Activated CD8-positive, alpha-beta memory T cell treated with anti-CD3 and anti-CD28 coated beads for 36 hours (primary cell): ENCODE results near the gene EFNB3. TPM values are rescaled to one million over a fixed set of nuclear protein-coding genes. Genes with fewer than 3 reads are reported as not detected.

ENCODE experiments used
- CTCF ChIA-PET: fragments of 350-600 bp; sonication (Branson Sonifier 250); formaldehyde crosslinking; loops from one replicate; lab custom pipeline; 2021; ENCODE audit warnings: antibody characterized with exemption; lab: Charles Lee
- POLR2A ChIA-PET: fragments of 350-600 bp; sonication (Branson Sonifier 250); formaldehyde crosslinking; loops from one replicate; lab custom pipeline; 2021; ENCODE audit warnings: antibody characterized with exemption; lab: Charles Lee
- total RNA-seq, 2 experiments: library from RNA; stranded (reverse); gene quantifications; one replicate each; pipeline ENCODE4 v1.2.3, GENCODE V29; 2021

Gene EFNB3
- total RNA-seq, 2 experiments from 2014 or later: 0.08 TPM; not detected in 1

GRCh38 chr17:7712111-7712771, 7.2 kb downstream of the EFNB3 start:
- ChIA-PET CTCF (no interaction called here), POLR2A (no interaction called here)

GRCh38 chr17:7713782-7714181, 8.8 kb downstream of the EFNB3 start:
- ChIA-PET CTCF (interaction anchor here (0.8 kb wide), 1 partner anchor 26 kb away, joined by 4 read pairs; the partner anchor contains the start of gene WRAP53), POLR2A (no interaction called here)

DNA sequence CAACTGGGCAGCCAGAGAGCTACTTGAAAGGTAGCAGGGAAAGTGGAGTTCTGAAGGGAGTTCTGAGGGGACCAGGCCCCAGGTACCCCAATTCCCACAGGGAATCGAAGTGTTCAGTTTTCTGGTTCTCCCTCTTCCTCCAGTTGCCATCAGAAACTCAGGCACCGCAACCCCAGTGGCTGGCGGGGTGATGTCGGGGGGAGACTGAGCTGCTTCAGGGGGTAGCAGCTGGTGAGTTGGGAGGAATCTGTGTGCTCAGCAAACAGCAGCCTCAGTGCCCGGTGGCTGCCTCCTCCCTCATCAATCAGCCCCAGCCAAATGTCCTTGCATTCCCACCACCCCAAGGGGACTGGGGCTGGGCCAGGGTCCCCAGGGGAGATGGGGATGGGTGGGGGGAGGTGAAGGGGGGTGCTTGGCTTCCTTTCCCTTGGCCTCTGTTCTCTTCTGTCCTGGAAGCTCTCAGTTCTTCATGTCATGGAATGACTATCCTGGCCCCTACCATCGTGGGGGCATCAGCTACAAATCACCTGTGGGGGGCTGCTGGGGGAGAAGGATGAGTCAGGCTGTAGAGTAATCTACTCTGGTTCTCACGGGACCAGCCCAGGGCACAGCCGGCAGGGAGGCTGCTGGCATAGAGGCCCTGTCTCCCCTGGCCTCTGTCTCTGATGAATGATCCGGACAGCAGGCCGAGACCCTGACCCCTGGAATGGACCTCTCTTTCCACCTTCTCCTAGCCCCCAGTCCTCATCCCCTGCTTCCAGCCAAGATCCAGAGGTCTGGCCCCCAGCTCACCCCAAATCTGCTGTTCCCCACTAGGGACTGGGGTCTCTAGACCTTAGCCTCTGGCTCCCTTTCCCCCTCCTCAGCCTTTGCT, 10.0 kb downstream of the EFNB3 start:
- POLR2A ChIA-PET: no interaction called here
- CTCF ChIA-PET: interaction anchor here (0.6 to 1.4 kb wide), 2 partner anchors 27 to 34 kb away, joined by 3 to 4 read pairs; partner anchors contain the start of gene WRAP53

GRCh38 chr17:7715936-7716886, 11.2 kb downstream of the EFNB3 start:
- CTCF ChIA-PET: interaction anchor here (0.9 to 1.4 kb wide), 4 partner anchors 14 to 119 kb away, joined by 3 to 4 read pairs (median 4); partner anchors contain the start of genes TP53 and WRAP53
- POLR2A ChIA-PET: no interaction called here

- CTCF ChIA-PET: interaction anchor here (0.9 to 1.4 kb wide), 4 partner anchors 14 to 280 kb away, joined by 3 to 4 read pairs (median 3); partner anchors contain the start of gene TP53
- POLR2A ChIA-PET: interaction anchor here (0.5 to 0.6 kb wide), 2 partner anchors 36 to 45 kb away, joined by 5 read pairs; no protein-coding TSS in a partner anchor
Observed at GRCh38 chr17:7716901-7717755, 12.1 kb downstream of the EFNB3 start, which contains the start of gene DNAH2. TSS of gene DNAH2 (plus strand) at chr17:7717744. CDS start at chr17:7719735, 1,991 bp downstream.

DNA sequence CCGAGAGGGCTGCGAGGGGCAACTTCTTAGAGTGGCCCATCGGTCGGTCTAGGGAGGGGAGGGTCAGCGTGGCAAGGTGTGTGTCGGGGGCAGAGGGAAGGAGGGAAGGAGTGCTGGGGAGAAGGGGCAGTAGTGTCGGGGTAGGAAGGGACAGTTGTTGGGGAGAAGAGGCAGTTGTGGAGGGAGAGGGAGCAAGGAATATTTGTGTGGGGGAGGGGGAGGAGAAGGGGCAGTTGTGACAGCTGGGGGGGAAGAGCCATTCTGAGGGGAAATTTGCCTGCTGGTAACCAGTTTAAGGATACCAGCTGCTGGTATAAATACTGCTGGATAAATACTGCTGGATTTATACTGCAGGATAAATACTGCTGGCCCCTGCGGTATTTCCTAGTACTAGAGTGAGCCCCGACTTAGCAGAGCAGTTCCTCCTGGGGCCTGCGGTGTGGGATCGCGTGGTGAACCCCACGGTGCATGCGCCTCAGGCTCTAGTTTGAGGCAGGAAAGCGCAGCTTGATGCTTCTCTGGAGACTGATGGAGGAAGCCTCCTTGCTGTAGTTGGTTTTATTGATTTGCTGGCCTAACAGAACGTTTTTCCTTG, 12.9 kb downstream of the EFNB3 start:
- POLR2A ChIA-PET: interaction anchor here (0.5 kb wide), 1 partner anchor 45 kb away, joined by 5 read pairs; no protein-coding TSS in a partner anchor
- CTCF ChIA-PET: interaction anchor here (0.6 to 1.4 kb wide), 3 partner anchors 117 to 281 kb away, joined by 3 read pairs; no protein-coding TSS in a partner anchor

- ChIA-PET CTCF (no interaction called here), POLR2A (no interaction called here)
Observed at GRCh38 chr17:7719661-7720060, 14.7 kb downstream of the EFNB3 start.

- ChIA-PET CTCF (no interaction called here), POLR2A (no interaction called here)
Observed at GRCh38 chr17:7720125-7720524, 15.1 kb downstream of the EFNB3 start.

DNA sequence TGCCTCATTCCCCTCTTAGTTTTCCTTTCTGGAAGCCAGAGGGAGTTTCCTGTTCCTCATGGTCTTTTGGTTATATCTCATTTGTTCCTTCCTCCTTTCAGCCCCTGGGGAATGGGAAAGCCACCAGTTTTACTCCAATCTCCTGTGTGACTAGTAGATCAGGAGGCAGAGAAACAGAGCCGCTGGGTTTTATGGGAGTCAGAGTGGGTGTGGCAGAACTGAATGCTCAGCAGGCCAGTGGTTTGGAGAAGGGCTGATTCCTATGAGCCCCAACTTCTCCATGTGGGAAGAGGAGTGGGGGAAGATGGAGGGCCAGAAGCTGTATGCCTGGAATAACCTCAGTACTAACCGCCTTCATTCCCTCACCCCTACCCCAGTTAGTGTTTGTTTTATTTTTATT, 16.6 kb downstream of the EFNB3 start:
- POLR2A ChIA-PET: no interaction called here
- CTCF ChIA-PET: interaction anchor here (0.9 kb wide), 1 partner anchor 34 kb away, joined by 4 read pairs; the partner anchor contains the start of gene TP53

DNA sequence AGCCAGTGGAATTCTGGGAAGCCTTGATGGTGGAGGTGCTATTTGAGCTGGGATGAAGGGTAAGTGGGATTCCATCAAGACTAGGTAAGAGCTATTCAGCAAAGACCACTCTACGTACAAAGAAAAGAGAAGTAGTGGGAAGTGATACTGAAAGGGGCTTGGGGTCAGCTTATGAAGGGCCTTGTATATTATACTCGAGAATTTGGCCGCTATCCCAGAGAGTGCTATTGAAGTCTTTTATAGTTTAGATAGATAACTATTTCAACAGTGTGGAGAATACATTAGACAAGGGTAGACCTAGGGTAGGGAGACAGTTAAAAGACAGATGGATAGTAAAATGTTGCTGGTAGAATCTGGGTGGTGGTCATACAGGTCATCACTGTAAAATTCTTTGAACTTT, 22.9 kb downstream of the EFNB3 start:
- ChIA-PET CTCF (no interaction called here), POLR2A (no interaction called here)

DNA sequence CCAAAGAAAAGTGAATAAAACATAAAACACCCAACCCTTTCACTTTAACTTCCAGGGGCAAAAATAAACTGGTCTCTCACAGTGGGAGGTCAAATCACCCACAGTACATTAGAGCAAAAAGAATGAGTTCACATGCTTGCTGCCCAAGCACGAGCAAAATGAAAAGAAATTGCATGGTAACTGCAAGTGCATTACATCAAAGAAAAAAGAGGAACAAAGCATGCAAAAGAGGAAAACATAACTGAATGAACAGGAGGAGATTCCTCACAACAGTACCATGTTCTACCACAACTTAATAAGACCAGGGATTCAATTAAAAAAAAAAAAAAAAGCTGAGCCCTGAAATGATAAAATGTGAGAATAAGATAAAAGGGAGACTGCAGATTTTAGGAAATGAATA, 24.8 kb downstream of the EFNB3 start:
- CTCF ChIA-PET: interaction anchor here (1.0 kb wide), 1 partner anchor 93 kb away, joined by 3 read pairs; no protein-coding TSS in a partner anchor
- POLR2A ChIA-PET: no interaction called here

GRCh38 chr17:7732981-7733539, 28.1 kb downstream of the EFNB3 start:
- ChIA-PET CTCF (interaction anchor here (0.7 kb wide), 1 partner anchor 63 kb away, joined by 4 read pairs; no protein-coding TSS in a partner anchor), POLR2A (no interaction called here)

DNA sequence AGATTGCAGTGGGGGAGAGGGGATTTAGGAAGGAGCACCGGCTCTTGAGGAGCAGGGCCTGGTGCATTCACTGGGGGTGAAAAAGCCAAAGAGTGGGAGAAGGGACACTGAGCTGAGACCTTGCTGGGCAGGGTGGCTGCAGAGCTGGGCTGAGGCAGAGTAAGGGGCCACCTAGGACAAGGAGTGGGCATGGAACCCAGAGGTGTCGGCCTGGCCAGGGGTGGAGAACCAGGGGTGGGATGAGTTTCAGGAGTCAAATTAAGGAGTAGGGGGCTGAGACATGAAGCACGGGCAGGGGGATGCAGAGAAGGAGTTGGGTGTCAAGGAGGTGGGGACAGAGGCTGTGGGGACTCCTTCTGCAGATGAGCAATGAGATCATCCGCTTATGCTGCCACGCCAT, 32.6 kb downstream of the EFNB3 start:
- POLR2A ChIA-PET: no interaction called here
- CTCF ChIA-PET: no interaction called here

DNA sequence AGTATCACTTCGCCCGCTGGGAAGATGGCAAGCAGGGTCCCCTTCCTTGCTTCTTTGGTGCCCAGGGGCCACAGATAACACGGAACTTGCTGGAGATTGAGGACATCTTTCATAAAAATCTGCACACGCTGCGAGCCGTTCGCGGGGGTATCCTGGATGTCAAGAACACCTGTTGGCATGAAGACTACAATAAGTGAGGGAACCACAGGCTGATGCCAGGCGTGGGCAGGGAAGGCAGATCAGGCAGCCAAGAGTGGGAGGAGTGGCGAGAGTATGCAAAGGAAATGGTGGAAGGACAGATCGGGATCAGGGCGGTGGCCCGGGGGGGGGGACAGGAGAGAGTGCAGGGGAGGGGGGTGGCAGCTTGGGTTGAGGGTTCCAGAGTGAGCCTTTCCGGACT, 34.7 kb downstream of the EFNB3 start:
- POLR2A ChIA-PET: no interaction called here

DNA sequence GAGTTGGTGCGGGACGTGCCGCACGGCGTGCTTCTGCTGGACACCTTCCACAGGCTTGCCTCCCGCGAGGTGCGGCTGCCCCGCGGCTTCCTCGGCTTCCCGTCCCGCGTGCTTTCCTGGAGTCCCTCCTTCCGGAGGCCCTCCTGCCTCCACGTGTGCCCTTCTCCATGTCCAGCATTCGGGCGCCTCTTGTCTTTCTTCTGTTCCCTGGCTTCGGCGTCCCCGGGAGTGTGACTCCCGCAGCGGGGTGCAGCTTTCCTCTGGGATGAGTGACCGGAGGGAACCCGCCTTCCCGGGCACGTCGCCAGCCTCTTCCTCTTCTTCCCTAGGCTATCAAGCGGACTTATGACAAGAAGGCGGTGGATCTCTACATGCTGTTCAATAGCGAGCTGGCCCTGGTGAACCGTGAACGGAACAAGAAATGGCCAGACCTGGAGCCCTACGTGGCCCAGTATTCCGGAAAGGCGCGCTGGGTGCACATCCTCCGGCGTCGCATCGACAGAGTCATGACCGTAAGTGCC, 35.5 kb downstream of the EFNB3 start:
- POLR2A ChIA-PET: no interaction called here
- CTCF ChIA-PET: no interaction called here

More for the DNA sequence above, 34.7 kb downstream of the EFNB3 start:
- CTCF ChIA-PET: interaction anchor here (0.7 kb wide), 1 partner anchor 915 kb away, joined by 3 read pairs; no protein-coding TSS in a partner anchor

- ChIA-PET POLR2A (no interaction called here), CTCF (interaction anchor here (1.1 to 2.6 kb wide), 10 partner anchors 11 to 315 kb away, joined by 3 to 13 read pairs (median 4); partner anchors contain the start of gene NAA38)
Observed at GRCh38 chr17:7742729-7743128, 37.7 kb downstream of the EFNB3 start.
